Choroid plexus epithelial cell (primary cell): Measurements from ENCODE around the gene ZFP36L2.

Experiments used
- DNase-seq: peaks from one replicate; pipeline ENCODE4 v3.0.0-alpha.2; 2010; ENCODE audit warnings: low read depth
- H3K4me3 ChIP-seq: 2 replicates; pipeline ENCODE4 v1.5.1; 2011; ENCODE audit warnings: low read depth, mild to moderate bottlenecking, control low read depth, low read length, moderate library complexity
- CTCF ChIP-seq: conservative IDR thresholded peaks from 2 replicates; pipeline ENCODE4 v1.5.1; 2011; ENCODE audit warnings: low read depth, mild to moderate bottlenecking, control low read depth, inconsistent platforms, low read length, moderate library complexity

Gene ZFP36L2, protein sequence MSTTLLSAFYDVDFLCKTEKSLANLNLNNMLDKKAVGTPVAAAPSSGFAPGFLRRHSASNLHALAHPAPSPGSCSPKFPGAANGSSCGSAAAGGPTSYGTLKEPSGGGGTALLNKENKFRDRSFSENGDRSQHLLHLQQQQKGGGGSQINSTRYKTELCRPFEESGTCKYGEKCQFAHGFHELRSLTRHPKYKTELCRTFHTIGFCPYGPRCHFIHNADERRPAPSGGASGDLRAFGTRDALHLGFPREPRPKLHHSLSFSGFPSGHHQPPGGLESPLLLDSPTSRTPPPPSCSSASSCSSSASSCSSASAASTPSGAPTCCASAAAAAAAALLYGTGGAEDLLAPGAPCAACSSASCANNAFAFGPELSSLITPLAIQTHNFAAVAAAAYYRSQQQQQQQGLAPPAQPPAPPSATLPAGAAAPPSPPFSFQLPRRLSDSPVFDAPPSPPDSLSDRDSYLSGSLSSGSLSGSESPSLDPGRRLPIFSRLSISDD

DNA sequence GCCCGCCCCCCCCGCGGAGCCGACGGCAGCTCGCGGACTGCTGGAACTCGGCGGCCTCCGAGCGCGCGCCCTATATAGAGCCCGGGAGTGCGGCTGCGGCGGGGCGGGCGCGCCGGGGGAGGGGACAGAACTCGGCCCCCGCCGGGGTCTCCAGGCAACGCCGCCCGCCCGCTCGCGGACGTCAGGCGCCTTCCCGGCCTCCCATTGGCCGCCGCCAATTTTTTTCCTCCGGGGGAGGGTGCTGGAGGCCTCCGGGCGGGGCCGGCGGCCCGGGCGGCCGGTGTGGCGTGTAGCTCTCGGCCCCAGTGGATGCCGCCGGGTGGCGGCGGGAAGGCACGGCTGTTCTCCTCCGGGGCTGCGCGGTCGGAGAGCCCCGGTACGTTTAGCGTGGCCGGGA lies at the start of gene ZFP36L2:
ZFP36L2 (minus strand) TSS at position 49 of the 397 bp plus-strand sequence. CDS start 291 bp downstream, outside the sequence.
- peak within 1 kb of the TSS; percentile 82 for H3K4me3 ChIP-seq
- TF ChIP-seq CTCF = no peak
- peak; percentile 97 for DNase-seq

- DNase-seq = no peak
- TF ChIP-seq CTCF = no peak
- no peak overlapping the region for H3K4me3 ChIP-seq
Measured at GRCh38 chr2:43274721-43275120, 48.3 kb upstream of the ZFP36L2 start.

GRCh38 chr2:43274055-43274454 lies 47.6 kb upstream of the ZFP36L2 start:
- no peak for DNase-seq
- no peak overlapping the region for H3K4me3 ChIP-seq
- no peak for TF ChIP-seq CTCF

DNA sequence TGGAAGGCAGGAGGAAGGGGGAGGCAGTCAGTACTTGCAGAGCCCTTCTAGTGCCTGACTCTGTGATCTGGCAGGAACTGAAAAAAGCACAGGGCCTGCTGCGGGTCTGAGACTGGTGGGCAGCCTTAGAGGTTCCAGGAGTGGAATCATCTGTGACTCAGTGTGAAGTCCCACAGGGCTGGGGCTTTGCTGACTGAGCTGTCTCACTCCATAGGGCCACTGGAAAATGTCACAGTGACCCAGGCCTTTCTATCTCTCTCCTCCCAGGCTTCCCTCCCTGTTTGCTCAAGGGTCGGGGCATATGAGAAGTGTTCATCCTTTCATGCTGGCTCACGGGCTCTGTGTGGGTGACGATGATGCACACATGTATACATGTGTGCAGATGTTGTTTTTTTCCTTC lies 47.1 kb upstream of the ZFP36L2 start:
- H3K4me3 ChIP-seq = no peak overlapping the region

DNA sequence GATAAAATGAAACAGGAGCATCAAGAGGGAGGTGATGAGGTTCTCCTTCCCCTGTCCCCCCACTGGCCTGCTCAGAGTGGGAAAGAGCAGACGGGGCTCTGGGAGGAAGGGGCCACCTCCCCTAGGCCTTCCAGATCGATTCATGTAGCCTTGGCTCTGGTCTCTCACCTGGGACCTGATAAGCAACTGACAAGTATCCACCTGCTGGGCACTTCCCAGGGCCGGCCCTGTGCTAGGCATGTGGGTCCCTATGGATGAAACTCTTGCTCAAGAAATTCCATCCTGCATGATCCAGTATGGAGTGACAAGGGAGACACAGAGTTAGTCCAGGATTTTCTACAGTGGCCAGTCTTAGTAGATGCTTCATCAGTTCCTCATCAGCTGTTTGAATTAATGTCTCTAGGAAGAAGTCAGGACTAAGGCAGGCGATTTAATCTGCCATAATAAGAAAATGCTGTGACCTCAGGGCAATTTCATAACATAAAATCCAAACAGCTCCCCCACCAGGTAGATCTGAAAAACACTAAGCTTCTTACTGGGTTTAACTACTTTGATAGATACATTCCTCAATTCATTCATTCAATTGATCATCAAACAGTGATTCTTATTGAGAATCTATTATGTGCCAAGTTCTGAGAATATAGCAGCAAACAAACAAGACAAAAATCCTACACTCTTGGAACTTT lies 44.7 kb upstream of the ZFP36L2 start:
- H3K4me3 ChIP-seq = no peak overlapping the region
- DNase-seq = no peak
- no peak for TF ChIP-seq CTCF

More for the DNA sequence above, 47.1 kb upstream of the ZFP36L2 start:
- TF ChIP-seq CTCF = no peak
- DNase-seq = peak; percentile 36

GRCh38 chr2:43270461-43270860 lies 44.1 kb upstream of the ZFP36L2 start:
- no peak for TF ChIP-seq CTCF
- no peak overlapping the region for H3K4me3 ChIP-seq

More at GRCh38 chr2:43270461-43270860, 44.1 kb upstream of the ZFP36L2 start:
- no peak for DNase-seq
